ENCODE measurements around the gene ACER3. TPM values are rescaled to one million over a fixed set of nuclear protein-coding genes. Genes with fewer than 3 reads are reported as not detected.
"Not testable (repeated sequence)": the region's sequence is repeated elsewhere in the genome, so short reads cannot be mapped to it uniquely, and the experiment has no call there.

ACER3 gene
- total RNA-seq, 1 donor from 2014 or later, result 17.3 TPM

GRCh38 chr11:77046060-77046501 is 185.4 kb downstream of the ACER3 start:
- H3K4me1 Mint-ChIP-seq (ENCODE audit: low read depth, unreplicated experiment), result no peaks in the 10 kb centered on the region
- Histone ChIP-seq H3K4me2 (ENCODE audit: low read length) (peak overlapping the region; percentile 79), H3K4me3 (ENCODE audit: insufficient read depth, low read depth, low read length) (peak overlapping the region; percentile 35)

GRCh38 chr11:77047007-77047927 is 186.5 kb downstream of the ACER3 start:
- H3K4me2 ChIP-seq (ENCODE audit: low read length), result peak overlapping the region; percentile 90
- FAIRE-seq (peak; percentile 73), DNase-seq (ENCODE audit: low read depth) (peak; percentile 80)
- H3K36me3 ChIP-seq (ENCODE audit: insufficient read depth, low read length), result no peaks in the 10 kb centered on the region
- peak overlapping the region; percentile 6 for H3K9ac ChIP-seq (ENCODE audit: low read length)
- peak overlapping the region; percentile 21 for H3K27ac Mint-ChIP-seq (ENCODE audit: unreplicated experiment)
- H3K9me3 Mint-ChIP-seq (ENCODE audit: unreplicated experiment), result no peaks in the 10 kb centered on the region
- peak overlapping the region; percentile 33 for H2AFZ ChIP-seq (ENCODE audit: low read depth, low read length)
- peaks cover 6% of the 10 kb centered on the region for H3K4me1 ChIP-seq (ENCODE audit: insufficient read depth, low read length)
- H3K36me3 Mint-ChIP-seq (ENCODE audit: low read depth, unreplicated experiment), result no peaks in the 10 kb centered on the region
- H3K4me3 Mint-ChIP-seq (ENCODE audit: unreplicated experiment), result peak overlapping the region; percentile 17
- H4K20me1 ChIP-seq (ENCODE audit: insufficient read depth, low read length), result no peaks in the 10 kb centered on the region
- H3K9me3 ChIP-seq (ENCODE audit: insufficient read depth, low read depth, low read length), result no peaks in the 10 kb centered on the region
- no peaks in the 10 kb centered on the region for H3K4me1 Mint-ChIP-seq (ENCODE audit: low read depth, unreplicated experiment)
- H3K27me3 ChIP-seq (ENCODE audit: insufficient read depth, low read length), result peaks cover 4% of the 10 kb centered on the region
- no peak overlapping the region for H3K27ac ChIP-seq (ENCODE audit: low read depth, low read length)
- H3K27me3 Mint-ChIP-seq (ENCODE audit: low read depth, unreplicated experiment), result peaks cover 19% of the 10 kb centered on the region
- peak overlapping the region; percentile 55 for H3K4me3 ChIP-seq (ENCODE audit: insufficient read depth, low read depth, low read length)
- TF ChIP-seq CTCF (IDR thresholded peaks at IDR 0.05; ENCODE audit: insufficient read depth, low read depth, low read length) (peak; percentile 89), EZH2 (IDR thresholded peaks at IDR 0.05; ENCODE audit: insufficient read depth, low read length) (no peak)
- no peaks in the 10 kb centered on the region for H3K79me2 ChIP-seq (ENCODE audit: insufficient read depth, low read length)

More at GRCh38 chr11:77046060-77046501, 185.4 kb downstream of the ACER3 start:
- Mint-ChIP-seq H3K9me3 (ENCODE audit: unreplicated experiment) (no peaks in the 10 kb centered on the region), H3K36me3 (ENCODE audit: low read depth, unreplicated experiment) (no peaks in the 10 kb centered on the region), H3K27me3 (ENCODE audit: low read depth, unreplicated experiment) (peaks cover 23% of the 10 kb centered on the region), H3K4me3 (ENCODE audit: unreplicated experiment) (peak overlapping the region; percentile 11), H3K27ac (ENCODE audit: unreplicated experiment) (no peak overlapping the region)
- peak overlapping the region; percentile 67 for H2AFZ ChIP-seq (ENCODE audit: low read depth, low read length)
- no peaks in the 10 kb centered on the region for H3K79me2 ChIP-seq (ENCODE audit: insufficient read depth, low read length)
- no peaks in the 10 kb centered on the region for H3K36me3 ChIP-seq (ENCODE audit: insufficient read depth, low read length)
- H3K4me1 ChIP-seq (ENCODE audit: insufficient read depth, low read length), result peaks cover 6% of the 10 kb centered on the region
- H3K27me3 ChIP-seq (ENCODE audit: insufficient read depth, low read length), result peaks cover 4% of the 10 kb centered on the region
- H3K9me3 ChIP-seq (ENCODE audit: insufficient read depth, low read depth, low read length), result no peaks in the 10 kb centered on the region
- no peaks in the 10 kb centered on the region for H4K20me1 ChIP-seq (ENCODE audit: insufficient read depth, low read length)
- H3K27ac ChIP-seq (ENCODE audit: low read depth, low read length), result no peak overlapping the region
- no peak for FAIRE-seq
- peak overlapping the region; percentile 14 for H3K9ac ChIP-seq (ENCODE audit: low read length)
- TF ChIP-seq EZH2 (IDR thresholded peaks at IDR 0.05; ENCODE audit: insufficient read depth, low read length) (no peak), CTCF (IDR thresholded peaks at IDR 0.05; ENCODE audit: insufficient read depth, low read depth, low read length) (peak; percentile 40)
- DNase-seq (ENCODE audit: low read depth), result no peak

- not testable (repeated sequence) for FAIRE-seq; H3K4me2 ChIP-seq (ENCODE audit: low read length); H3K79me2 ChIP-seq (ENCODE audit: insufficient read depth, low read length); H3K4me3 Mint-ChIP-seq (ENCODE audit: unreplicated experiment); DNase-seq (ENCODE audit: low read depth); H3K27me3 ChIP-seq (ENCODE audit: insufficient read depth, low read length); H3K9me3 Mint-ChIP-seq (ENCODE audit: unreplicated experiment); H3K27ac ChIP-seq (ENCODE audit: low read depth, low read length); H3K4me3 ChIP-seq (ENCODE audit: insufficient read depth, low read depth, low read length); H3K4me1 Mint-ChIP-seq (ENCODE audit: low read depth, unreplicated experiment); H4K20me1 ChIP-seq (ENCODE audit: insufficient read depth, low read length); H3K27ac Mint-ChIP-seq (ENCODE audit: unreplicated experiment); H3K36me3 Mint-ChIP-seq (ENCODE audit: low read depth, unreplicated experiment); H2AFZ ChIP-seq (ENCODE audit: low read depth, low read length); H3K9me3 ChIP-seq (ENCODE audit: insufficient read depth, low read depth, low read length); H3K36me3 ChIP-seq (ENCODE audit: insufficient read depth, low read length); H3K4me1 ChIP-seq (ENCODE audit: insufficient read depth, low read length); H3K9ac ChIP-seq (ENCODE audit: low read length)
- peaks cover 19% of the 10 kb centered on the region for H3K27me3 Mint-ChIP-seq (ENCODE audit: low read depth, unreplicated experiment)
These were observed 187.3 kb downstream of the ACER3 start for GRCh38 chr11:77047928-77048446.

All from astrocyte (in vitro differentiated cells and primary cell).